GM12878 (cell line): ENCODE results near the gene CNTN4. TPM values are rescaled to one million over a fixed set of nuclear protein-coding genes. Genes with fewer than 3 reads are reported as not detected.

Experiments
- NRF1 ChIP-seq: conservative IDR thresholded peaks from 2 replicates; pipeline ENCODE4 v1.6.1; 2011; ENCODE audit warnings: mild to moderate bottlenecking, low read depth, low read length, improper control_type of control experiment
- PML ChIP-seq: IDR thresholded peaks from 2 replicates; pipeline ENCODE4 v1.6.1; 2012; ENCODE audit warnings: low read length, inconsistent platforms
- POLR2AphosphoS5 ChIP-seq: IDR thresholded peaks from 2 replicates; pipeline ENCODE4 v1.6.1; 2011; ENCODE audit warnings: mild to moderate bottlenecking, low read length, inconsistent platforms
- PRDM15 ChIP-seq: fragments of 450-650 bp; formaldehyde crosslinking; IDR thresholded peaks from 2 replicates; pipeline ENCODE4 v1.4.0; 2020; ENCODE audit warnings: mild to moderate bottlenecking, moderate library complexity
- RELA ChIP-seq: fragments of 450-650 bp; IDR thresholded peaks from 2 replicates; pipeline ENCODE4 v1.8.0; 2014; ENCODE audit warnings: borderline replicate concordance; ENCODE audit not compliant: partially characterized antibody
- TARDBP ChIP-seq: IDR thresholded peaks from 2 replicates; pipeline ENCODE4 v1.6.1; 2016; ENCODE audit warnings: borderline replicate concordance
- TCF12 ChIP-seq: IDR thresholded peaks from 2 replicates; pipeline ENCODE4 v1.6.1; 2011; ENCODE audit warnings: low read depth, mild to moderate bottlenecking, low read length
- polyA plus RNA-seq, 11 experiments: library from polyadenylated mRNA; depleted of rRNA in 4 of 11; unstranded in 6 of 11; stranded (reverse) in 5 of 11; fragments of >200 nt; fragmentation: Nextera tagmentation in 4 of 11; fragmentation: Illumina TruSeq in 1 of 11; extraction: Ambion mirVana in 4 of 11; extraction: Trizol in 1 of 11; gene quantifications; 1 replicate in 1 of 11; 2 replicates in 10 of 11; pipeline versions ENCODE4 v1.2.1 to v1.2.3, GENCODE V29; 2011 to 2016; ENCODE audit warnings: inconsistent platforms in 2 of 11, missing spikeins in 2 of 11, low read depth in 1 of 11
- small RNA-seq: library from RNA; depleted of rRNA; stranded (forward); fragments of <200 nt; gene quantifications from one replicate; pipeline ENCODE3, GENCODE V24; 2014
- total RNA-seq, 4 experiments: library from RNA; depleted of rRNA in 3 of 4; stranded (reverse); fragments of >200 nt in 3 of 4; fragmentation: Illumina TruSeq in 1 of 4; extraction: Trizol in 1 of 4; gene quantifications; 2 replicates each; pipeline versions ENCODE4 v1.2.1 to v1.2.3, GENCODE V29; 2013 to 2021

CNTN4 gene
- total and polyA plus RNA-seq, 10 of the 15 experiments (the other 5 are each of a cell fraction or from before 2014, with no cell fraction given) = 0.05 to 0.43 (median 0.15) TPM; not detected in 1

DNA sequence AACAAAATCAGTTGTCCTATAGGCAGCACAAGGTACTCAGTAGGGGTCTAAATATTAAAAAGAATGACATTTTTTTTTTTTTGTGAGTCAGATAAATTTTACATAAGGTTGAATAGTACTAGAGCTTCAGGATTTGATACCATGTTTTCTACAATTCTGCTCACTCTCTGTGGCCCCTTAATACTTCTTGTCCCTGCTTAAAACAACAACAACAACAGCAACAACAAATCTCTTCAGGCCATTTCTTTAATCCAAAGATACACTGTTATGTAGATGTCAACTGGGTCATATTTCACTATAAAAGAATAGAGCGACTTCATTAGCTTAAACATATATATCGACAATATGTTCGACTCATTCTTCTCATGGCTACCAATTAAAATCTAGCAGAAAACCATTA, 1008.5 kb downstream of the CNTN4 start (continued):
- no peak for TF ChIP-seq RELA
- TF ChIP-seq POLR2AphosphoS5 = no peak
- no peak for TF ChIP-seq PML
- no peak for TF ChIP-seq NRF1
- no peak for TF ChIP-seq TCF12
- no peak for TF ChIP-seq TARDBP
- no peak for TF ChIP-seq PRDM15 (CRISPR knock-in tag)
- TF ChIP-seq, all 136 proteins: peak for 0

Small RNA genes within 50 kb of the gene (small RNA-seq; reads per million reads assigned to genes)
- gene RF00416 (not detected), gene RN7SKP144 (not detected)
